ENCODE data around the gene ASCC2. TPM values are rescaled to one million over a fixed set of nuclear protein-coding genes. Genes with fewer than 3 reads are reported as not detected.

The ASCC2 gene
- total and polyA plus RNA-seq, 2 donors (not counting 1 experiment from before 2014, with no cell fraction given) = 23.8 to 30.5 TPM

- Histone ChIP-seq H3K4me3 (replicated peaks in 1 of 4; ENCODE audit: control extremely low read depth in 1 of 4, insufficient read depth in 1 of 4, low read depth in 3 of 4, low read length in 4 of 4) (no peak overlapping the region), H3K4me2 (ENCODE audit: extremely low read depth, insufficient read depth, low read length) (no peak overlapping the region), H3K79me2 (ENCODE audit: control insufficient read depth, insufficient read depth, low read length) (no peaks in the 10 kb centered on the region), H3K9ac (ENCODE audit: insufficient read depth, low read length) (no peak overlapping the region), H3K27me3 (ENCODE audit: control insufficient read depth, insufficient read depth, low read length) (no peaks in the 10 kb centered on the region), H3K36me3 (ENCODE audit: control insufficient read depth, insufficient read depth, low read length) (no peaks in the 10 kb centered on the region), H3K27ac (ENCODE audit: insufficient read depth, low read length) (no peak overlapping the region), H2AFZ (ENCODE audit: low read length) (no peak overlapping the region), H4K20me1 (ENCODE audit: control insufficient read depth, extremely low read depth, insufficient read depth, low read length) (no peaks in the 10 kb centered on the region), H3K4me1 (ENCODE audit: control insufficient read depth, extremely low read depth, insufficient read depth, low read length) (no peaks in the 10 kb centered on the region), H3K9me3 (ENCODE audit: control insufficient read depth, insufficient read depth, low read depth, low read length) (no peaks in the 10 kb centered on the region)
- DNase-seq (ENCODE audit: low read depth in 2 of 2) = no peak
- no peak for TF ChIP-seq EZH2 (IDR thresholded peaks at IDR 0.05; ENCODE audit: low read length, missing control alignments)
- TF ChIP-seq, protein P1, sequence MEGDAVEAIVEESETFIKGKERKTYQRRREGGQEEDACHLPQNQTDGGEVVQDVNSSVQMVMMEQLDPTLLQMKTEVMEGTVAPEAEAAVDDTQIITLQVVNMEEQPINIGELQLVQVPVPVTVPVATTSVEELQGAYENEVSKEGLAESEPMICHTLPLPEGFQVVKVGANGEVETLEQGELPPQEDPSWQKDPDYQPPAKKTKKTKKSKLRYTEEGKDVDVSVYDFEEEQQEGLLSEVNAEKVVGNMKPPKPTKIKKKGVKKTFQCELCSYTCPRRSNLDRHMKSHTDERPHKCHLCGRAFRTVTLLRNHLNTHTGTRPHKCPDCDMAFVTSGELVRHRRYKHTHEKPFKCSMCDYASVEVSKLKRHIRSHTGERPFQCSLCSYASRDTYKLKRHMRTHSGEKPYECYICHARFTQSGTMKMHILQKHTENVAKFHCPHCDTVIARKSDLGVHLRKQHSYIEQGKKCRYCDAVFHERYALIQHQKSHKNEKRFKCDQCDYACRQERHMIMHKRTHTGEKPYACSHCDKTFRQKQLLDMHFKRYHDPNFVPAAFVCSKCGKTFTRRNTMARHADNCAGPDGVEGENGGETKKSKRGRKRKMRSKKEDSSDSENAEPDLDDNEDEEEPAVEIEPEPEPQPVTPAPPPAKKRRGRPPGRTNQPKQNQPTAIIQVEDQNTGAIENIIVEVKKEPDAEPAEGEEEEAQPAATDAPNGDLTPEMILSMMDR (conservative IDR thresholded peaks at IDR 0.05 in 1 of 2, IDR thresholded peaks at IDR 0.05 in 1 of 2; ENCODE audit: low read depth in 1 of 2, low read length in 2 of 2) = no peak
Measured at GRCh38 chr22:29758068-29758622, 79.9 kb downstream of the ASCC2 start.

DNA sequence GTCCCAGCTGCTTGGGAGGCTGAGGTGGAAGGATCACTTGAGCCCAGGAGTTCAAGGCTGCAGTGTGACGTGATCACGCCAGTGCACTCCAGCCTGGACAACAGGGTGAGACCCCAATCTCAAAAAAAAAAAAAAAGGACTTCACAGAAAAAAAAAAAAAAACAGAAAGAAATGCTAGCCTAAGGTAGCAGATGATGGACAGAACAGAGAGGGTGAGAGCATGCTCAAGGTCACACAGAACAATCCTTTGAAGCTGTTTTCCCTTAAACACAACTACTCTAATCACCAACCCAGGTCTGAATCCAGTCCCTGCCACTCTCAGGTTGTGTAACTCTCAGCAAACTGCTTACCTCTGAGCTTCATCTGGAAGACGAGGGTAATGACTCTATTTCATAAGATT is 81.0 kb downstream of the ASCC2 start:
- Histone ChIP-seq H3K27me3 (ENCODE audit: control insufficient read depth, insufficient read depth, low read length) (no peaks in the 10 kb centered on the region), H3K4me3 (replicated peaks in 1 of 4; ENCODE audit: control extremely low read depth in 1 of 4, insufficient read depth in 1 of 4, low read depth in 3 of 4, low read length in 4 of 4) (no peak overlapping the region), H3K9ac (ENCODE audit: insufficient read depth, low read length) (no peak overlapping the region), H3K79me2 (ENCODE audit: control insufficient read depth, insufficient read depth, low read length) (no peaks in the 10 kb centered on the region), H4K20me1 (ENCODE audit: control insufficient read depth, extremely low read depth, insufficient read depth, low read length) (no peaks in the 10 kb centered on the region), H3K4me2 (ENCODE audit: extremely low read depth, insufficient read depth, low read length) (no peak overlapping the region), H3K9me3 (ENCODE audit: control insufficient read depth, insufficient read depth, low read depth, low read length) (no peaks in the 10 kb centered on the region), H2AFZ (ENCODE audit: low read length) (no peak overlapping the region), H3K27ac (ENCODE audit: insufficient read depth, low read length) (no peak overlapping the region), H3K36me3 (ENCODE audit: control insufficient read depth, insufficient read depth, low read length) (no peaks in the 10 kb centered on the region), H3K4me1 (ENCODE audit: control insufficient read depth, extremely low read depth, insufficient read depth, low read length) (no peaks in the 10 kb centered on the region)
- no peak for DNase-seq (ENCODE audit: low read depth in 2 of 2)
- TF ChIP-seq EZH2 (IDR thresholded peaks at IDR 0.05; ENCODE audit: low read length, missing control alignments) = no peak
- TF ChIP-seq, protein P1 (conservative IDR thresholded peaks at IDR 0.05 in 1 of 2, IDR thresholded peaks at IDR 0.05 in 1 of 2; ENCODE audit: low read depth in 1 of 2, low read length in 2 of 2) = no peak

DNA sequence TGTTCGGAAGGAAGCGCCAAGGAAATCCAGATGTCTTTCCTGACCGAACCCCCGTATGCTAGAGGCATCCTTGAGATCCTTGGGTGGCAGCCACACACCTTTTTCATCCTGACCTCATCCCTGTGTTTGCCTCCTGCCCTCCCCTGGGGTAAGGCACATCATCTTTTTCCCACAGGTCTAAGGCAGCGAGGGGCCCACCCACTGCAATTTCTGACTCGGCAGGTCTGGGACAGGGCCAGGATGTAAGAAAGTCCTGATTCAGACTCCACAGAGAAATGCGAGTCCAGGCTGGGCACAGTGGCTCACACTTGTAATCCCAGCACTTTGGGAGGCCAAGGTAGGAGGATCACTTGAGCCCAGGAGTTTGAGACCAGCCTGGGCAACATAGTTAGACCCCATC is 81.7 kb downstream of the ASCC2 start:
- Histone ChIP-seq H3K36me3 (ENCODE audit: control insufficient read depth, insufficient read depth, low read length) (no peaks in the 10 kb centered on the region), H3K27me3 (ENCODE audit: control insufficient read depth, insufficient read depth, low read length) (no peaks in the 10 kb centered on the region), H3K9ac (ENCODE audit: insufficient read depth, low read length) (no peak overlapping the region), H3K9me3 (ENCODE audit: control insufficient read depth, insufficient read depth, low read depth, low read length) (no peaks in the 10 kb centered on the region), H3K4me1 (ENCODE audit: control insufficient read depth, extremely low read depth, insufficient read depth, low read length) (no peaks in the 10 kb centered on the region), H2AFZ (ENCODE audit: low read length) (no peak overlapping the region), H3K4me3 (replicated peaks in 1 of 4; ENCODE audit: control extremely low read depth in 1 of 4, insufficient read depth in 1 of 4, low read depth in 3 of 4, low read length in 4 of 4) (no peak overlapping the region), H3K79me2 (ENCODE audit: control insufficient read depth, insufficient read depth, low read length) (no peaks in the 10 kb centered on the region), H4K20me1 (ENCODE audit: control insufficient read depth, extremely low read depth, insufficient read depth, low read length) (no peaks in the 10 kb centered on the region), H3K4me2 (ENCODE audit: extremely low read depth, insufficient read depth, low read length) (no peak overlapping the region), H3K27ac (ENCODE audit: insufficient read depth, low read length) (no peak overlapping the region)
- no peak for DNase-seq (ENCODE audit: low read depth in 2 of 2)
- no peak for TF ChIP-seq EZH2 (IDR thresholded peaks at IDR 0.05; ENCODE audit: low read length, missing control alignments)
- TF ChIP-seq, protein P1 (conservative IDR thresholded peaks at IDR 0.05 in 1 of 2, IDR thresholded peaks at IDR 0.05 in 1 of 2; ENCODE audit: low read depth in 1 of 2, low read length in 2 of 2) = no peak
